H1 (cell line): ENCODE data around the gene RNF32.

Source experiments
- BCL11A ChIP-seq, 2 experiments: IDR thresholded peaks; one replicate each; pipeline ENCODE4 v1.6.1; 2011; ENCODE audit warnings: low read depth in 2 of 2, low read length in 2 of 2, mild to moderate bottlenecking in 2 of 2
- CTCF ChIP-seq, 3 experiments: IDR thresholded peaks; 1 replicate in 2 of 3; 2 replicates in 1 of 3; pipeline versions ENCODE4 v1.5.1 to v1.6.1; 2011; ENCODE audit warnings: low read length in 3 of 3, mild to moderate bottlenecking in 3 of 3, inconsistent platforms in 2 of 3, low read depth in 1 of 3, moderate library complexity in 1 of 3; ENCODE audit not compliant: insufficient read depth in 1 of 3; ENCODE audit errors: control extremely low read depth in 1 of 3
- EZH2 ChIP-seq: fragments of 200-600 bp; sonication (generic); IDR thresholded peaks from 2 replicates; pipeline ENCODE4 v1.7.1; 2012; ENCODE audit warnings: low read depth, mild to moderate bottlenecking, moderate library complexity, low read length, inconsistent platforms; ENCODE audit not compliant: severe bottlenecking
- RAD21 ChIP-seq, 2 experiments: IDR thresholded peaks in 1 of 2; conservative IDR thresholded peaks in 1 of 2; 2 replicates each; pipeline ENCODE4 v1.6.1; 2011; ENCODE audit warnings: low read depth in 2 of 2, low read length in 2 of 2, improper control_type of control experiment in 1 of 2, inconsistent platforms in 1 of 2, mild to moderate bottlenecking in 1 of 2, moderate library complexity in 1 of 2
- SP1 ChIP-seq: IDR thresholded peaks from 2 replicates; pipeline ENCODE4 v1.6.1; 2011; ENCODE audit warnings: low read depth, low read length
- SP2 ChIP-seq: IDR thresholded peaks from 2 replicates; pipeline ENCODE4 v1.6.1; 2012; ENCODE audit warnings: mild to moderate bottlenecking, low read length, inconsistent platforms
- TBP ChIP-seq: IDR thresholded peaks from 2 replicates; pipeline ENCODE4 v1.6.1; 2011; ENCODE audit warnings: low read depth, low read length, improper control_type of control experiment

- TF ChIP-seq CTCF (IDR thresholded peaks at IDR 0.05; ENCODE audit: control extremely low read depth in 1 of 3, insufficient read depth in 1 of 3, low read depth in 1 of 3, low read length in 3 of 3) = no peak
- no peak for TF ChIP-seq SP1
- no peak for TF ChIP-seq BCL11A (IDR thresholded peaks at IDR 0.05; ENCODE audit: low read depth in 2 of 2, low read length in 2 of 2)
- no peak for TF ChIP-seq EZH2
- no peak for TF ChIP-seq RAD21 (IDR thresholded peaks at IDR 0.05 in 1 of 2, conservative IDR thresholded peaks at IDR 0.05 in 1 of 2; ENCODE audit: low read depth in 2 of 2, low read length in 2 of 2)
- TF ChIP-seq TBP = no peak
- no peak for TF ChIP-seq SP2
Measured at GRCh38 chr7:156669035-156669828, 28.7 kb downstream of the RNF32 start.
